Vagina (tissue), 2 donors: ENCODE data around the gene TTC7B. TPM values are rescaled to one million over a fixed set of nuclear protein-coding genes. Genes with fewer than 3 reads are reported as not detected.
"Not testable (repeated sequence)": the region's sequence is repeated elsewhere in the genome, so short reads cannot be mapped to it uniquely, and the experiment has no call there.

ENCODE experiments used
- DNase-seq, 2 donors: peaks; one replicate each; pipeline ENCODE4 v3.0.0-alpha.2; 2017; ENCODE audit errors: extremely low spot score in 2 of 2
- H3K27ac ChIP-seq: fragments of 200-600 bp; sonication (generic); one replicate; pipeline ENCODE4 v1.5.1; 2019
- H3K27me3 ChIP-seq: fragments of 200-600 bp; sonication (generic); one replicate; pipeline ENCODE4 v1.5.1; 2019
- H3K36me3 ChIP-seq, 2 donors: fragments of 200-600 bp; sonication (generic); one replicate each; pipeline ENCODE4 v1.5.1; 2017 to 2019
- H3K4me1 ChIP-seq: fragments of 200-600 bp; sonication (generic); one replicate; pipeline ENCODE4 v1.5.1; 2019
- H3K4me3 ChIP-seq, 2 donors: fragments of 200-600 bp; sonication (generic); 1 replicate in 1 of 2; 2 replicates in 1 of 2; pipeline ENCODE4 v1.5.1; 2016 to 2019
- H3K9me3 ChIP-seq: fragments of 200-600 bp; sonication (generic); one replicate; pipeline ENCODE4 v1.5.1; 2019
- CTCF ChIP-seq, 3 experiments: fragments of 450-650 bp in 2 of 3; fragments of 200-600 bp in 1 of 3; sonication (generic) in 1 of 3; IDR thresholded peaks; one replicate each; pipeline ENCODE4 v1.5.1; 2017 to 2019; ENCODE audit warnings: antibody characterized with exemption in 3 of 3, mild to moderate bottlenecking in 2 of 3, moderate library complexity in 2 of 3
- POLR2A ChIP-seq, 2 donors: fragments of 450-650 bp; IDR thresholded peaks; one replicate each; pipeline ENCODE4 v1.6.1; 2017; ENCODE audit warnings: antibody characterized with exemption in 2 of 2, mild to moderate bottlenecking in 2 of 2, moderate library complexity in 2 of 2
- POLR2AphosphoS5 ChIP-seq, 2 donors: sonication (generic); formaldehyde crosslinking; IDR thresholded peaks; one replicate each; pipeline ENCODE4 v1.9.0; 2017; ENCODE audit warnings: antibody characterized with exemption in 2 of 2, mild to moderate bottlenecking in 2 of 2, low read depth in 1 of 2; ENCODE audit not compliant: insufficient read depth in 1 of 2
- intact Hi-C: fragments of 100-400 bp; cut with DNase I; formaldehyde crosslinking; loops from one replicate; pipeline ENCODE4 v1.15.1; 2023
- total RNA-seq: library from RNA; depleted of rRNA; stranded (reverse); fragments of >200 nt; gene quantifications from one replicate; pipeline ENCODE4 v1.2.3, GENCODE V29; 2016

Gene TTC7B
- total RNA-seq, 1 donor from 2014 or later: 56.0 TPM

DNA sequence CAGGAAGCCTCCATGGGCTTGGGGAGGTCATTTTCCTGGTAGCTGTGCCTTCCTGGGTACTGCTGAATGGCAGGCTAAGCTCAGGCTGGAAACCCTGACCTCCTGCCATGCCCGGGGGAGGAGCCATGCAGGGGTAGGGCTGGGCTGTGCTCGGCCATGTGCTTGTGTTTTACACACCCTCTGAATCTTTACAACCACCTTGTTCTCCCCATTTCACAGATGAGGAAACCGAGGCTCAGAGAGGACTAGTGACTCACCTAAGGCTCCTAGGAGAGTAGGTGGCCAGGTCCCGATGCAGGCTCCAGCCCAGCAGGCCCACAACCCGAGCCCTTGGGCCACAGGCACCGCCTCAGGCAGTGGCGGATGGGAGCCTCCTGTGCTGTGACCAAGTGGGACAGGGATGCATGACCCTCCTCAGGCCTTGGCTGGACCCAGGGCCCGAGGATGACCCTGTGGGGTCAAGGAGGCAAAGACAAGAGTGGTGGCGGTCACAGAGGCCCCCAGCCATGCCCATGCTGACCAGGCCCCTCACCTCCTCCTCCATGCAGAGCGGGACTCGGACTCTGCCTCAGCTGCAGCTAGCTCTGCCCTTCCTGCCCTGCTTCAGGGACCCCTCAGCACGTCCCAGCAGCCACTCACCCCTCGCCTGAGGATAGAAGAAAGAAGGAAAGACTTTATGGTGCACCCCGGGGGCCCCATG lies 283.3 kb downstream of the TTC7B start:
- no peaks in the 10 kb centered on the region for H3K9me3 ChIP-seq
- no peaks in the 10 kb centered on the region for H3K36me3 ChIP-seq
- no peaks in the 10 kb centered on the region for H3K27me3 ChIP-seq
- TF ChIP-seq POLR2A (IDR thresholded peaks at IDR 0.05) (no peak), CTCF (IDR thresholded peaks at IDR 0.05) (no peak), POLR2AphosphoS5 (IDR thresholded peaks at IDR 0.05; ENCODE audit: insufficient read depth in 1 of 2, low read depth in 1 of 2) (no peak)
- no peak for DNase-seq
- no peak overlapping the region for H3K27ac ChIP-seq
- H3K4me1 ChIP-seq: peaks cover 8% of the 10 kb centered on the region
- no peak overlapping the region for H3K4me3 ChIP-seq
- intact Hi-C loops: no loop called here

- intact Hi-C loops: no loop called here
- TF ChIP-seq POLR2A (IDR thresholded peaks at IDR 0.05) (no peak), CTCF (IDR thresholded peaks at IDR 0.05) (no peak), POLR2AphosphoS5 (IDR thresholded peaks at IDR 0.05; ENCODE audit: insufficient read depth in 1 of 2, low read depth in 1 of 2) (no peak)
These were observed 284.7 kb downstream of the TTC7B start for GRCh38 chr14:90531497-90531896.

GRCh38 chr14:90530523-90530922 lies 285.7 kb downstream of the TTC7B start:
- no peaks in the 10 kb centered on the region for H3K27me3 ChIP-seq
- no peaks in the 10 kb centered on the region for H3K36me3 ChIP-seq
- no peaks in the 10 kb centered on the region for H3K9me3 ChIP-seq
- no peak for DNase-seq
- no peaks in the 10 kb centered on the region for H3K4me1 ChIP-seq
- H3K4me3 ChIP-seq: no peak overlapping the region
- intact Hi-C loops: no loop called here
- TF ChIP-seq POLR2A (IDR thresholded peaks at IDR 0.05): no peak
- no peak overlapping the region for H3K27ac ChIP-seq

More at GRCh38 chr14:90531497-90531896, 284.7 kb downstream of the TTC7B start:
- Histone ChIP-seq H3K4me1 (peaks cover 5% of the 10 kb centered on the region), H3K27me3 (no peaks in the 10 kb centered on the region), H3K36me3 (no peaks in the 10 kb centered on the region), H3K27ac (no peak overlapping the region), H3K9me3 (no peaks in the 10 kb centered on the region), H3K4me3 (no peak overlapping the region)
- no peak for DNase-seq

GRCh38 chr14:90527978-90528377 lies 288.3 kb downstream of the TTC7B start:
- H3K4me1 ChIP-seq: peaks cover 3% of the 10 kb centered on the region
- DNase-seq: no peak
- intact Hi-C loops: no loop called here
- no peaks in the 10 kb centered on the region for H3K36me3 ChIP-seq
- no peaks in the 10 kb centered on the region for H3K27me3 ChIP-seq
- no peaks in the 10 kb centered on the region for H3K9me3 ChIP-seq
- TF ChIP-seq POLR2A (IDR thresholded peaks at IDR 0.05): no peak
- TF ChIP-seq CTCF (IDR thresholded peaks at IDR 0.05): no peak
- TF ChIP-seq POLR2AphosphoS5 (IDR thresholded peaks at IDR 0.05; ENCODE audit: insufficient read depth in 1 of 2, low read depth in 1 of 2): no peak
- no peak overlapping the region for H3K27ac ChIP-seq
- no peak overlapping the region for H3K4me3 ChIP-seq

GRCh38 chr14:90526536-90526935 lies 289.7 kb downstream of the TTC7B start:
- H3K9me3 ChIP-seq, intact Hi-C loops, DNase-seq, H3K27me3 ChIP-seq, H3K27ac ChIP-seq, H3K4me3 ChIP-seq, H3K4me1 ChIP-seq, H3K36me3 ChIP-seq: not testable (repeated sequence)

GRCh38 chr14:90525353-90526028 lies 290.7 kb downstream of the TTC7B start:
- H3K4me1 ChIP-seq: peaks cover 19% of the 10 kb centered on the region
- H3K27ac ChIP-seq, H3K4me3 ChIP-seq, intact Hi-C loops, H3K36me3 ChIP-seq, DNase-seq, H3K9me3 ChIP-seq, H3K27me3 ChIP-seq: not testable (repeated sequence)
